IMR-90 (cell line): ENCODE measurements around the gene C1R.

Source experiments
- BHLHE40 ChIP-seq: fragments of 150-350 bp; IDR thresholded peaks from 2 replicates; pipeline ENCODE4 v1.6.1; 2016; ENCODE audit warnings: mild to moderate bottlenecking, low read depth, low read length
- CEBPB ChIP-seq: IDR thresholded peaks from 2 replicates; pipeline ENCODE4 v1.6.1; 2012; ENCODE audit warnings: low read depth, low read length, improper control_type of control experiment
- CTCF ChIP-seq: conservative IDR thresholded peaks from 2 replicates; pipeline ENCODE4 v1.5.1; 2012; ENCODE audit warnings: mild to moderate bottlenecking, low read depth, low read length, improper control_type of control experiment
- FOS ChIP-seq: fragments of 150-350 bp; IDR thresholded peaks from 2 replicates; pipeline ENCODE4 v1.6.1; 2016; ENCODE audit warnings: low read depth, low read length
- MAZ ChIP-seq: IDR thresholded peaks from 2 replicates; pipeline ENCODE4 v1.6.1; 2012; ENCODE audit warnings: low read depth, mild to moderate bottlenecking, low read length, improper control_type of control experiment, moderate library complexity, borderline replicate concordance
- MXI1 ChIP-seq: IDR thresholded peaks from 2 replicates; pipeline ENCODE4 v1.6.1; 2012; ENCODE audit warnings: low read depth, mild to moderate bottlenecking, low read length, moderate library complexity, borderline replicate concordance
- POLR2A ChIP-seq: IDR thresholded peaks from 2 replicates; pipeline ENCODE4 v1.6.1; 2012; ENCODE audit warnings: mild to moderate bottlenecking, low read depth, low read length
- RAD21 ChIP-seq: IDR thresholded peaks from 2 replicates; pipeline ENCODE4 v1.6.1; 2012; ENCODE audit warnings: low read length, improper control_type of control experiment
- RCOR1 ChIP-seq: IDR thresholded peaks from 2 replicates; pipeline ENCODE4 v1.6.1; 2012; ENCODE audit warnings: mild to moderate bottlenecking, low read length, improper control_type of control experiment; ENCODE audit not compliant: insufficient replicate concordance
- RFX5 ChIP-seq: IDR thresholded peaks from 2 replicates; pipeline ENCODE4 v1.8.0; 2012; ENCODE audit warnings: low read depth, mild to moderate bottlenecking, low read length, moderate library complexity
- SMC3 ChIP-seq: fragments of 150-350 bp; IDR thresholded peaks from 2 replicates; pipeline ENCODE4 v1.6.1; 2016; ENCODE audit warnings: low read depth, mild to moderate bottlenecking, antibody characterized with exemption, low read length, moderate library complexity
- USF2 ChIP-seq: fragments of 150-350 bp; IDR thresholded peaks from 2 replicates; pipeline ENCODE4 v1.6.1; 2017; ENCODE audit warnings: mild to moderate bottlenecking, antibody characterized with exemption, low read length, low read depth

- TF ChIP-seq CTCF: no peak
- TF ChIP-seq RAD21: no peak
- TF ChIP-seq SMC3: no peak
- TF ChIP-seq BHLHE40: no peak
- no peak for TF ChIP-seq CEBPB
- no peak for TF ChIP-seq USF2
- no peak for TF ChIP-seq MXI1
- no peak for TF ChIP-seq POLR2A
- TF ChIP-seq RFX5: no peak
- TF ChIP-seq RCOR1: no peak
- TF ChIP-seq FOS: no peak
- TF ChIP-seq MAZ: no peak
Observed at GRCh38 chr12:7102582-7102981, 10.3 kb upstream of the C1R start.
